ENCODE measurements around the gene POLRMT. TPM values are rescaled to one million over a fixed set of nuclear protein-coding genes. Genes with fewer than 3 reads are reported as not detected.

POLRMT gene
- total and polyA plus RNA-seq, 4 donors = 16.0 to 41.4 (median 35.1) TPM

DNA sequence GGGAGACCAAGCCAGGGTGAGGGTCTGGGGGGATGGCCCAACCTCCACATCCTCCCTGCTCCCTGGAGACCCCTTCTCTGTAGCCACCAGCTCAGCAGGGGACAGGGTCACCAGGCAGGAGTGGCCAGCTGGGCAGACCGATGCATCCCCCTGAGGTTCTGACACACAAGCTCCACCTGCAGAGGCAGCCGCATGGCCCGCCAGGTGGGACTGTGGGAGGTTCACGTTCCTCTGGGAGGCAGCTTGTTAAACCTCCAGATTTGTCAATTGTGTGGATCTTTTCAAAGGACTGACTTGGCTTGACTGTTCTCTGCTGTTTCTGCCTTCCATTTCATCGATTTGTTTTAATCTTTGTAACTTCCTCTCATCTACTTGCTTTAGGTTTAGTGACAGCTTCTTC lies 8.1 kb downstream of the POLRMT start:
- Histone ChIP-seq H3K27ac (ENCODE audit: low read depth in 1 of 2, low read length in 2 of 2) (no peak overlapping the region), H3K27me3 (ENCODE audit: control insufficient read depth in 4 of 4, insufficient read depth in 4 of 4, low read length in 3 of 4) (no peaks in the 10 kb centered on the region), H3K4me1 (ENCODE audit: control insufficient read depth in 4 of 4, insufficient read depth in 4 of 4, low read length in 3 of 4) (no peaks in the 10 kb centered on the region), H3K9me3 (ENCODE audit: control insufficient read depth in 4 of 4, low read length in 3 of 4) (no peaks in the 10 kb centered on the region), H3K9ac (ENCODE audit: low read depth in 1 of 2, low read length in 2 of 2) (no peak overlapping the region), H3K4me3 (ENCODE audit: low read depth in 1 of 3, low read length in 3 of 3) (no peak overlapping the region), H3K36me3 (ENCODE audit: control insufficient read depth in 4 of 4, insufficient read depth in 3 of 4, low read depth in 1 of 4, low read length in 3 of 4) (peaks cover 3 to 46% (median 24%) of the 10 kb centered on the region in 4 donors)
- TF ChIP-seq ATF3 (IDR thresholded peaks at IDR 0.05) (no peak), HNF4G (IDR thresholded peaks at IDR 0.05) (no peak), MAX (IDR thresholded peaks at IDR 0.05) (no peak), YY1 (IDR thresholded peaks at IDR 0.05) (no peak), FOXA2 (IDR thresholded peaks at IDR 0.05) (no peak), SP1 (IDR thresholded peaks at IDR 0.05) (no peak), HNF4A (conservative IDR thresholded peaks at IDR 0.05) (no peak), GABPA (IDR thresholded peaks at IDR 0.05 in 1 of 2, conservative IDR thresholded peaks at IDR 0.05 in 1 of 2) (no peak), TAF1 (conservative IDR thresholded peaks at IDR 0.05) (no peak), EGR1 (IDR thresholded peaks at IDR 0.05; ENCODE audit: low read depth in 2 of 2) (no peak), RAD21 (IDR thresholded peaks at IDR 0.05) (no peak), JUND (IDR thresholded peaks at IDR 0.05) (no peak)
- TF ChIP-seq, protein P1, sequence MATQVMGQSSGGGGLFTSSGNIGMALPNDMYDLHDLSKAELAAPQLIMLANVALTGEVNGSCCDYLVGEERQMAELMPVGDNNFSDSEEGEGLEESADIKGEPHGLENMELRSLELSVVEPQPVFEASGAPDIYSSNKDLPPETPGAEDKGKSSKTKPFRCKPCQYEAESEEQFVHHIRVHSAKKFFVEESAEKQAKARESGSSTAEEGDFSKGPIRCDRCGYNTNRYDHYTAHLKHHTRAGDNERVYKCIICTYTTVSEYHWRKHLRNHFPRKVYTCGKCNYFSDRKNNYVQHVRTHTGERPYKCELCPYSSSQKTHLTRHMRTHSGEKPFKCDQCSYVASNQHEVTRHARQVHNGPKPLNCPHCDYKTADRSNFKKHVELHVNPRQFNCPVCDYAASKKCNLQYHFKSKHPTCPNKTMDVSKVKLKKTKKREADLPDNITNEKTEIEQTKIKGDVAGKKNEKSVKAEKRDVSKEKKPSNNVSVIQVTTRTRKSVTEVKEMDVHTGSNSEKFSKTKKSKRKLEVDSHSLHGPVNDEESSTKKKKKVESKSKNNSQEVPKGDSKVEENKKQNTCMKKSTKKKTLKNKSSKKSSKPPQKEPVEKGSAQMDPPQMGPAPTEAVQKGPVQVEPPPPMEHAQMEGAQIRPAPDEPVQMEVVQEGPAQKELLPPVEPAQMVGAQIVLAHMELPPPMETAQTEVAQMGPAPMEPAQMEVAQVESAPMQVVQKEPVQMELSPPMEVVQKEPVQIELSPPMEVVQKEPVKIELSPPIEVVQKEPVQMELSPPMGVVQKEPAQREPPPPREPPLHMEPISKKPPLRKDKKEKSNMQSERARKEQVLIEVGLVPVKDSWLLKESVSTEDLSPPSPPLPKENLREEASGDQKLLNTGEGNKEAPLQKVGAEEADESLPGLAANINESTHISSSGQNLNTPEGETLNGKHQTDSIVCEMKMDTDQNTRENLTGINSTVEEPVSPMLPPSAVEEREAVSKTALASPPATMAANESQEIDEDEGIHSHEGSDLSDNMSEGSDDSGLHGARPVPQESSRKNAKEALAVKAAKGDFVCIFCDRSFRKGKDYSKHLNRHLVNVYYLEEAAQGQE (IDR thresholded peaks at IDR 0.05) = no peak
- TF ChIP-seq, protein P2, sequence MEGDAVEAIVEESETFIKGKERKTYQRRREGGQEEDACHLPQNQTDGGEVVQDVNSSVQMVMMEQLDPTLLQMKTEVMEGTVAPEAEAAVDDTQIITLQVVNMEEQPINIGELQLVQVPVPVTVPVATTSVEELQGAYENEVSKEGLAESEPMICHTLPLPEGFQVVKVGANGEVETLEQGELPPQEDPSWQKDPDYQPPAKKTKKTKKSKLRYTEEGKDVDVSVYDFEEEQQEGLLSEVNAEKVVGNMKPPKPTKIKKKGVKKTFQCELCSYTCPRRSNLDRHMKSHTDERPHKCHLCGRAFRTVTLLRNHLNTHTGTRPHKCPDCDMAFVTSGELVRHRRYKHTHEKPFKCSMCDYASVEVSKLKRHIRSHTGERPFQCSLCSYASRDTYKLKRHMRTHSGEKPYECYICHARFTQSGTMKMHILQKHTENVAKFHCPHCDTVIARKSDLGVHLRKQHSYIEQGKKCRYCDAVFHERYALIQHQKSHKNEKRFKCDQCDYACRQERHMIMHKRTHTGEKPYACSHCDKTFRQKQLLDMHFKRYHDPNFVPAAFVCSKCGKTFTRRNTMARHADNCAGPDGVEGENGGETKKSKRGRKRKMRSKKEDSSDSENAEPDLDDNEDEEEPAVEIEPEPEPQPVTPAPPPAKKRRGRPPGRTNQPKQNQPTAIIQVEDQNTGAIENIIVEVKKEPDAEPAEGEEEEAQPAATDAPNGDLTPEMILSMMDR (IDR thresholded peaks at IDR 0.05; ENCODE audit: low read depth, low read length, missing input control) = no peak
- DNase-seq (ENCODE audit: low spot score) = no peak
- WGBS = 93% methylated on average over 5 of the region's 5 CpGs

DNA sequence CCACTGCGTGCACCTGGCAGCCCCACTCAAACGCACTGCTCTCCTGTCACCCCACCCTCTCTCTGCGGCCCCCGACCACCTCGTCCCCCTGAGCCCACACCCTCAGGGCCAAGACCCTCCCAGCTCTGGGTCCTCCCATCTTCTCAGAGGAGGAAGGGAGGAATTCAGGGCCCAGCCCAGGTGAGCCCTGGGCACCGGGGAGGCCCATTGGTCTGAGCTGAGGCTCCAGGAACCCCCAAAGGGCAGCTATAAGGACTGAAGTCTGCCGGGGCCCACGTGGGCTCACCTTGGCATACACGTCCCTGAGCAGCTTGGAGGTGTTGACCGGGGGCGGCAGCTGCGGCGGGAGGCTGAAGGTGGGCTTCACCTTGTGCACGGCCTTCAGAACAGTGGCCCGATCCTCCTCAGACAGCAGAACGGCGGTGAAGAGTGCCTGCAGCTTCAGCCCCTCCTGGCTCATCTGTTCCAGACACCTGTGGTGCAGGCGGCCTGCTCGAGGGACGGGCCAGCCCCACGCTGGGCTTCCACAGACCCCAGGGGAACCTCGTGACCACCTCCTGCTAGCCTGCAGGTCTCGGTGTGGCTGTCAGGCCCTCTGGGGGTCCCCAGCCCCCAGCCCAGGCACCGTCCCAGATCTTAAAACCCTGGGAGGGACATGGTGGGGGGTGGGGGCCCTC lies 8.8 kb downstream of the POLRMT start:
- Histone ChIP-seq H3K36me3 (ENCODE audit: control insufficient read depth in 4 of 4, insufficient read depth in 3 of 4, low read depth in 1 of 4, low read length in 3 of 4) (peaks cover 5 to 53% (median 25%) of the 10 kb centered on the region in 4 donors), H3K27me3 (ENCODE audit: control insufficient read depth in 4 of 4, insufficient read depth in 4 of 4, low read length in 3 of 4) (no peaks in the 10 kb centered on the region), H3K4me3 (ENCODE audit: low read depth in 1 of 3, low read length in 3 of 3) (no peak overlapping the region), H3K4me1 (ENCODE audit: control insufficient read depth in 4 of 4, insufficient read depth in 4 of 4, low read length in 3 of 4) (no peaks in the 10 kb centered on the region), H3K9ac (ENCODE audit: low read depth in 1 of 2, low read length in 2 of 2) (no peak overlapping the region), H3K27ac (ENCODE audit: low read depth in 1 of 2, low read length in 2 of 2) (no peak overlapping the region), H3K9me3 (ENCODE audit: control insufficient read depth in 4 of 4, low read length in 3 of 4) (no peaks in the 10 kb centered on the region)
- WGBS = 95% methylated on average over 24 of the region's 24 CpGs
- no peak for DNase-seq (ENCODE audit: low spot score)
- no peak for TF ChIP-seq GABPA (IDR thresholded peaks at IDR 0.05 in 1 of 2, conservative IDR thresholded peaks at IDR 0.05 in 1 of 2)
- TF ChIP-seq, protein P1 (IDR thresholded peaks at IDR 0.05) = no peak
- TF ChIP-seq EGR1 (IDR thresholded peaks at IDR 0.05; ENCODE audit: low read depth in 2 of 2) = no peak

Data from liver (tissue), 9 donors.